H9 (cell line): ENCODE measurements around the gene ROR1. TPM values are rescaled to one million over a fixed set of nuclear protein-coding genes. Genes with fewer than 3 reads are reported as not detected.

Experiments used
- DNase-seq: peaks from one replicate; pipeline ENCODE4 v3.0.0-alpha.2; 2017
- H2AFZ ChIP-seq: one replicate; pipeline ENCODE4 v1.6.1; 2013; ENCODE audit warnings: mild to moderate bottlenecking, low read length, control low read depth, moderate library complexity
- H2AK5ac ChIP-seq: 2 replicates; pipeline ENCODE4 v1.6.1; 2013; ENCODE audit warnings: low read length, control low read depth, mixed read lengths; ENCODE audit not compliant: insufficient read length
- H2BK120ac ChIP-seq: one replicate; pipeline ENCODE4 v1.6.1; 2013; ENCODE audit warnings: low read depth, mild to moderate bottlenecking, low read length, control low read depth, inconsistent platforms; ENCODE audit not compliant: poor library complexity, severe bottlenecking
- H2BK12ac ChIP-seq: 2 replicates; pipeline ENCODE4 v1.6.1; 2013; ENCODE audit warnings: low read length, control low read depth, mixed read lengths, low read depth; ENCODE audit not compliant: insufficient read length
- H2BK15ac ChIP-seq: 2 replicates; pipeline ENCODE4 v1.6.1; 2013; ENCODE audit warnings: low read depth, low read length, control low read depth
- H2BK20ac ChIP-seq: one replicate; pipeline ENCODE4 v1.6.1; 2013; ENCODE audit warnings: low read depth, mild to moderate bottlenecking, low read length, control low read depth, inconsistent platforms; ENCODE audit not compliant: poor library complexity, severe bottlenecking
- H2BK5ac ChIP-seq: 2 replicates; pipeline ENCODE4 v1.6.1; 2013; ENCODE audit warnings: low read length, control low read depth, mixed read lengths; ENCODE audit not compliant: insufficient read length
- H3K14ac ChIP-seq: 2 replicates; pipeline ENCODE4 v1.6.1; 2013; ENCODE audit warnings: low read length, control low read depth; ENCODE audit not compliant: insufficient read depth
- H3K18ac ChIP-seq: 2 replicates; pipeline ENCODE4 v1.6.1; 2013; ENCODE audit warnings: low read depth, mild to moderate bottlenecking, mixed read lengths, low read length, control low read depth; ENCODE audit not compliant: insufficient read length
- H3K23ac ChIP-seq: 2 replicates; pipeline ENCODE4 v1.6.1; 2013; ENCODE audit warnings: low read length, control low read depth, mixed read lengths, low read depth; ENCODE audit not compliant: insufficient read length
- H3K23me2 ChIP-seq: 2 replicates; pipeline ENCODE4 v1.6.1; 2013; ENCODE audit warnings: low read depth, mild to moderate bottlenecking, mixed read lengths, low read length, control low read depth; ENCODE audit not compliant: insufficient read length, poor library complexity, severe bottlenecking
- H3K27ac ChIP-seq: 2 replicates; pipeline ENCODE4 v1.5.1; 2013; ENCODE audit warnings: low read length, control low read depth, mixed read lengths, low read depth; ENCODE audit not compliant: insufficient read length
- H3K27me3 ChIP-seq: 2 replicates; pipeline ENCODE4 v1.6.1; 2013; ENCODE audit warnings: low read length, control low read depth, inconsistent platforms; ENCODE audit not compliant: insufficient read depth
- H3K4ac ChIP-seq: 2 replicates; pipeline ENCODE4 v1.6.1; 2013; ENCODE audit warnings: low read depth, mild to moderate bottlenecking, control low read depth, inconsistent platforms, low read length, moderate library complexity
- H3K4me1 ChIP-seq: 2 replicates; pipeline ENCODE4 v1.6.1; 2013; ENCODE audit warnings: low read length, control low read depth, inconsistent platforms; ENCODE audit not compliant: insufficient read depth
- H3K4me2 ChIP-seq: 2 replicates; pipeline ENCODE4 v1.6.1; 2013; ENCODE audit warnings: low read length, control low read depth, mixed read lengths; ENCODE audit not compliant: insufficient read length, insufficient read depth
- H3K56ac ChIP-seq: 2 replicates; pipeline ENCODE4 v1.6.1; 2013; ENCODE audit warnings: low read depth, mild to moderate bottlenecking, mixed read lengths, low read length, control low read depth; ENCODE audit not compliant: insufficient read length
- H3K79me1 ChIP-seq: 2 replicates; pipeline ENCODE4 v1.6.1; 2013; ENCODE audit warnings: low read depth, mild to moderate bottlenecking, moderate library complexity, low read length, control low read depth, inconsistent platforms; ENCODE audit not compliant: insufficient read depth, poor library complexity, severe bottlenecking
- H3K79me2 ChIP-seq: 2 replicates; pipeline ENCODE4 v1.6.1; 2013; ENCODE audit warnings: low read length, control low read depth, inconsistent platforms; ENCODE audit not compliant: insufficient read depth
- H3K9ac ChIP-seq: 2 replicates; pipeline ENCODE4 v1.6.1; 2013; ENCODE audit warnings: low read length, control low read depth, mixed read lengths; ENCODE audit not compliant: insufficient read length; ENCODE audit errors: extremely low read depth
- H3K9me3 ChIP-seq: one replicate; pipeline ENCODE4 v1.6.1; 2013; ENCODE audit warnings: low read depth, low read length, inconsistent platforms; ENCODE audit not compliant: control insufficient read depth
- H3T11ph ChIP-seq: one replicate; pipeline ENCODE4 v1.6.1; 2013; ENCODE audit warnings: mild to moderate bottlenecking, low read length, control low read depth, inconsistent platforms
- H4K20me1 ChIP-seq: one replicate; pipeline ENCODE4 v1.6.1; 2013; ENCODE audit not compliant: control insufficient read depth, insufficient read length, insufficient read depth
- H4K5ac ChIP-seq: 2 replicates; pipeline ENCODE4 v1.6.1; 2013; ENCODE audit warnings: low read depth, mild to moderate bottlenecking, mixed read lengths, low read length, control low read depth; ENCODE audit not compliant: insufficient read length
- H4K8ac ChIP-seq: replicated peaks from 2 replicates; pipeline ENCODE4 v1.6.1; 2013; ENCODE audit warnings: low read length, control low read depth, mixed read lengths, low read depth; ENCODE audit not compliant: insufficient read length
- H4K91ac ChIP-seq: 2 replicates; pipeline ENCODE4 v1.6.1; 2013; ENCODE audit warnings: low read depth, mild to moderate bottlenecking, moderate library complexity, mixed read lengths, low read length, control low read depth; ENCODE audit not compliant: insufficient read length
- H3K27ac Mint-ChIP-seq, 3 experiments: 2 replicates in 2 of 3; 3 replicates in 1 of 3; pipeline ENCODE4 v1.8.0; 2020 to 2021; ENCODE audit warnings: mixed read lengths in 3 of 3, mild to moderate bottlenecking in 1 of 3, moderate library complexity in 1 of 3
- H3K27me3 Mint-ChIP-seq: 2 replicates; pipeline ENCODE4 v1.8.0; 2021; ENCODE audit warnings: low read depth, mild to moderate bottlenecking, moderate library complexity, mixed read lengths
- H3K36me3 Mint-ChIP-seq, 3 experiments: 2 replicates in 2 of 3; 3 replicates in 1 of 3; pipeline ENCODE4 v1.8.0; 2020 to 2021; ENCODE audit warnings: low read depth in 3 of 3, mixed read lengths in 3 of 3; ENCODE audit not compliant: insufficient read depth in 1 of 3
- H3K4me1 Mint-ChIP-seq, 2 experiments: 2 replicates each; pipeline ENCODE4 v1.8.0; 2020; ENCODE audit warnings: mixed read lengths in 2 of 2
- H3K4me3 Mint-ChIP-seq, 2 experiments: 2 replicates in 1 of 2; 3 replicates in 1 of 2; pipeline ENCODE4 v1.8.0; 2020 to 2021; ENCODE audit warnings: mild to moderate bottlenecking in 2 of 2, mixed read lengths in 2 of 2, moderate library complexity in 1 of 2
- H3K9me3 Mint-ChIP-seq, 2 experiments: 2 replicates in 1 of 2; 3 replicates in 1 of 2; pipeline ENCODE4 v1.8.0; 2020; ENCODE audit warnings: mild to moderate bottlenecking in 2 of 2, mixed read lengths in 2 of 2, moderate library complexity in 1 of 2
- WGBS: extraction: QIAGEN DNeasy Blood & Tissue Kit; methylation state at CpG from one replicate; pipeline ENCODE4 v1.1.7; 2013; ENCODE audit warnings: missing lambda C conversion rate, low lambda C conversion rate, mixed read lengths; ENCODE audit not compliant: insufficient read length; ENCODE audit errors: extremely low coverage; 5-methylcytosine and 5-hydroxymethylcytosine counted together
- total RNA-seq: library from RNA; stranded (reverse); gene quantifications from 2 replicates; pipeline ENCODE4 v1.2.1, GENCODE V29; 2021
- TF ChIP-seq, protein P1 (sequence below): fragments of 200-600 bp; sonication (generic); conservative IDR thresholded peaks from 3 replicates; pipeline ENCODE4 v1.8.0; 2021; ENCODE audit warnings: antibody characterized with exemption, mild to moderate bottlenecking

Gene ROR1
- total RNA-seq, 1 experiment from 2014 or later, result 75.9 TPM

DNA sequence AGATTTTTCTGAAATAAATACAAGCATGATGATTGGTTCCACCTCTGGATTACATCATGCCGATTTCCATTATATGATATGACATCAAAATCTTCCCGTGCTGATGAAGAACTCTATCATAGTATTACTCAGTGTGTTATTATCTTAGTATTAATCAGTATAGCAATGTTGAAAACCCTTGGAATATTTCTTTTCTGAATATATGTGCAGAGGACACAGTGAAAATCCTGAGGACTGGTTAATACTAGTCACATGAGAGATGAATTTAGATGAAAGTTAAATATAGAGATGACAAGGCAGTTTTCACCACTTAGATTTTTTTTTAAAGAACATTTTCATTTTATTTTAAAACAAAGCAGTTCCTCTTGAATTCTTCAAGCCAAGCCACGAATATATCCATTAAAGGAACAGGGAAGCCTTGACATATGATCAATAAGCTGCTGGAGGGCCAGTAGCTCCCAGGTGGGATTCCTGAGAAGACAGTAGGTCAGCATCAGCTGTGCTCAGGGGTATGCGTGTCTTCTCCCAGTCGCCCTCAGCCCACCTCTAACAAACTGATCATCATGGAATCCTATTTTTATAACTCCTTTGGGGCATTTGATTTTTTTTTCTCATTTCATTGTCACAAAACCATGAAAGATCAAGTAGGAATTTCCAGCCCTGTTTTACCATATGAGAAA lies 373.4 kb downstream of the ROR1 start:
- no peak overlapping the region for H3T11ph ChIP-seq
- H3K9ac ChIP-seq, result no peak overlapping the region
- H4K5ac ChIP-seq, result no peak overlapping the region
- H3K56ac ChIP-seq, result no peak overlapping the region
- no peaks in the 10 kb centered on the region for H3K27me3 ChIP-seq
- H3K27ac ChIP-seq, result no peak overlapping the region
- H3K9me3 Mint-ChIP-seq, result no peaks in the 10 kb centered on the region
- H3K79me1 ChIP-seq, result no peaks in the 10 kb centered on the region
- 0 out of 2 replicates have a peak, but pooled peaks cover 2% of the 10 kb centered on the region for H3K4me1 ChIP-seq
- no peaks in the 10 kb centered on the region for H3K79me2 ChIP-seq
- no peak overlapping the region for H3K4me3 Mint-ChIP-seq
- H3K4me2 ChIP-seq, result no peak overlapping the region
- WGBS, result no CpG with 5 or more reads among the region's 5 CpGs
- H3K27me3 Mint-ChIP-seq, result no peaks in the 10 kb centered on the region
- DNase-seq, result no peak
- no peak overlapping the region for H3K4ac ChIP-seq
- no peaks in the 10 kb centered on the region for H3K9me3 ChIP-seq
- peaks cover 31 to 33% of the 10 kb centered on the region in 2 experiments for H3K4me1 Mint-ChIP-seq
- TF ChIP-seq, protein P1, sequence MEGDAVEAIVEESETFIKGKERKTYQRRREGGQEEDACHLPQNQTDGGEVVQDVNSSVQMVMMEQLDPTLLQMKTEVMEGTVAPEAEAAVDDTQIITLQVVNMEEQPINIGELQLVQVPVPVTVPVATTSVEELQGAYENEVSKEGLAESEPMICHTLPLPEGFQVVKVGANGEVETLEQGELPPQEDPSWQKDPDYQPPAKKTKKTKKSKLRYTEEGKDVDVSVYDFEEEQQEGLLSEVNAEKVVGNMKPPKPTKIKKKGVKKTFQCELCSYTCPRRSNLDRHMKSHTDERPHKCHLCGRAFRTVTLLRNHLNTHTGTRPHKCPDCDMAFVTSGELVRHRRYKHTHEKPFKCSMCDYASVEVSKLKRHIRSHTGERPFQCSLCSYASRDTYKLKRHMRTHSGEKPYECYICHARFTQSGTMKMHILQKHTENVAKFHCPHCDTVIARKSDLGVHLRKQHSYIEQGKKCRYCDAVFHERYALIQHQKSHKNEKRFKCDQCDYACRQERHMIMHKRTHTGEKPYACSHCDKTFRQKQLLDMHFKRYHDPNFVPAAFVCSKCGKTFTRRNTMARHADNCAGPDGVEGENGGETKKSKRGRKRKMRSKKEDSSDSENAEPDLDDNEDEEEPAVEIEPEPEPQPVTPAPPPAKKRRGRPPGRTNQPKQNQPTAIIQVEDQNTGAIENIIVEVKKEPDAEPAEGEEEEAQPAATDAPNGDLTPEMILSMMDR, result no peak
- no peak overlapping the region for H2AFZ ChIP-seq
- peaks cover 23 to 44% (median 42%) of the 10 kb centered on the region in 3 experiments; a peak in 6 of 7 replicates for H3K36me3 Mint-ChIP-seq
- H2BK120ac ChIP-seq, result no peak overlapping the region
- H4K91ac ChIP-seq, result no peak overlapping the region
- H2BK15ac ChIP-seq, result no peak overlapping the region
- no peak overlapping the region for H4K8ac ChIP-seq
- H3K23ac ChIP-seq, result no peak overlapping the region
- no peak overlapping the region for H2BK12ac ChIP-seq
- H2AK5ac ChIP-seq, result no peak overlapping the region
- no peak overlapping the region for H3K14ac ChIP-seq
- no peak overlapping the region for H3K18ac ChIP-seq
- H2BK20ac ChIP-seq, result no peak overlapping the region
- H3K27ac Mint-ChIP-seq, result no peak overlapping the region; a peak in 2 of 7 replicates
- no peak overlapping the region for H2BK5ac ChIP-seq
- no peaks in the 10 kb centered on the region for H4K20me1 ChIP-seq
- H3K23me2 ChIP-seq, result no peaks in the 10 kb centered on the region
